HepG2 (cell line): ENCODE results near the gene ZNF546. TPM values are rescaled to one million over a fixed set of nuclear protein-coding genes. Genes with fewer than 3 reads are reported as not detected.

Source experiments
- AGO2 ChIP-seq: fragments of 200-400 bp; formaldehyde crosslinking; optimal IDR thresholded peaks from 2 replicates; pipeline ENCODE3; 2017; ENCODE audit warnings: mild to moderate bottlenecking, low read depth, low read length, moderate library complexity
- BORCS8-MEF2B ChIP-seq: sonication (generic); formaldehyde crosslinking; IDR thresholded peaks from 2 replicates; pipeline ENCODE4 v1.8.0; 2022; ENCODE audit warnings: mild to moderate bottlenecking, missing genetic modification reagents
- DRAP1 ChIP-seq: IDR thresholded peaks from 2 replicates; pipeline ENCODE4 v1.6.1; 2016; ENCODE audit warnings: missing genetic modification reagents, missing compliant biosample characterization
- HNF1A ChIP-seq, 2 experiments: sonication (generic) in 1 of 2; formaldehyde crosslinking in 1 of 2; IDR thresholded peaks; 2 replicates each; pipeline versions ENCODE4 v1.4.0 to v1.6.1; 2016 to 2020; ENCODE audit warnings: borderline replicate concordance in 1 of 2, low read depth in 1 of 2, mild to moderate bottlenecking in 1 of 2, missing genetic modification reagents in 1 of 2
- PAF1 ChIP-seq: IDR thresholded peaks from 2 replicates; pipeline ENCODE4 v1.6.1; 2016; ENCODE audit warnings: missing genetic modification reagents, missing compliant biosample characterization
- SNAI1 ChIP-seq: sonication (generic); formaldehyde crosslinking; IDR thresholded peaks from 2 replicates; pipeline ENCODE4 v1.5.0; 2020; ENCODE audit warnings: mild to moderate bottlenecking, missing genetic modification reagents, borderline replicate concordance
- TGIF2 ChIP-seq: IDR thresholded peaks from 2 replicates; pipeline ENCODE4 v1.6.1; 2016; ENCODE audit warnings: control low read depth, missing compliant biosample characterization
- TRIM24 ChIP-seq: sonication (generic); formaldehyde crosslinking; IDR thresholded peaks from 2 replicates; pipeline ENCODE4 v1.8.0; 2022; ENCODE audit warnings: mild to moderate bottlenecking, missing genetic modification reagents
- ZBTB14 ChIP-seq: sonication (generic); formaldehyde crosslinking; IDR thresholded peaks from 2 replicates; pipeline ENCODE4 v1.4.0; 2020; ENCODE audit warnings: missing genetic modification reagents
- ZBTB34 ChIP-seq: sonication (generic); formaldehyde crosslinking; IDR thresholded peaks from 2 replicates; pipeline ENCODE4 v1.8.0; 2022; ENCODE audit warnings: mild to moderate bottlenecking, missing genetic modification reagents
- ZBTB7A ChIP-seq: sonication (generic); formaldehyde crosslinking; IDR thresholded peaks from 2 replicates; pipeline ENCODE4 v1.8.0; 2022; ENCODE audit warnings: mild to moderate bottlenecking, missing genetic modification reagents
- ZNF570 ChIP-seq: sonication (generic); formaldehyde crosslinking; IDR thresholded peaks from 2 replicates; pipeline ENCODE4 v1.4.0; 2020; ENCODE audit warnings: mild to moderate bottlenecking, missing genetic modification reagents, borderline replicate concordance
- ZNF687 ChIP-seq: sonication (generic); formaldehyde crosslinking; IDR thresholded peaks from 2 replicates; pipeline ENCODE4 v1.5.1; 2020; ENCODE audit warnings: mild to moderate bottlenecking, missing genetic modification reagents, moderate library complexity
- ZNF768 ChIP-seq: sonication (generic); formaldehyde crosslinking; IDR thresholded peaks from 2 replicates; pipeline ENCODE4 v1.4.0; 2020; ENCODE audit warnings: missing genetic modification reagents
- ZNF773 ChIP-seq: sonication (generic); formaldehyde crosslinking; IDR thresholded peaks from 2 replicates; pipeline ENCODE4 v1.4.0; 2020; ENCODE audit warnings: missing genetic modification reagents, borderline replicate concordance
- ZNF792 ChIP-seq: IDR thresholded peaks from 2 replicates; pipeline ENCODE4 v1.6.1; 2016
- ZNF883 ChIP-seq: sonication (generic); formaldehyde crosslinking; IDR thresholded peaks from 2 replicates; pipeline ENCODE4 v1.5.1; 2020; ENCODE audit warnings: mild to moderate bottlenecking, missing genetic modification reagents; ENCODE audit errors: not compliant biosample characterization
- polyA plus RNA-seq, 8 experiments: library from polyadenylated mRNA; depleted of rRNA in 3 of 8; stranded (reverse) in 7 of 8; unstranded in 1 of 8; fragments of >200 nt; fragmentation: Illumina TruSeq in 4 of 8; extraction: Trizol in 4 of 8; gene quantifications; 2 replicates each; pipeline versions ENCODE4 v1.2.1 to v1.2.3, GENCODE V29; 2011 to 2016; ENCODE audit warnings: low read depth in 4 of 8, missing spikeins in 1 of 8, mixed read lengths in 1 of 8; ENCODE audit not compliant: insufficient read depth in 1 of 8
- total RNA-seq, 5 experiments: library from RNA; depleted of rRNA; stranded (reverse); fragments of >200 nt; fragmentation: Illumina TruSeq; extraction: Trizol; gene quantifications; 2 replicates each; pipeline ENCODE4 v1.2.3, GENCODE V29; 2016; ENCODE audit warnings: low read depth in 1 of 5

Gene ZNF546
- total and polyA plus RNA-seq, 2 of the 13 experiments (the other 11 are each of a cell fraction or from before 2014, with no cell fraction given), result 2.2 to 4.1 TPM

- TF ChIP-seq ZNF687 (CRISPR knock-in tag) (peak; percentile 99), SNAI1 (CRISPR knock-in tag) (no peak), TGIF2 (CRISPR knock-in tag) (no peak; the same call in 1 of the 2 replicates), ZNF773 (peak; percentile 43; the same call in 1 of the 2 replicates), PAF1 (CRISPR knock-in tag) (no peak), ZBTB14 (CRISPR knock-in tag) (peak; percentile 61), ZNF570 (CRISPR knock-in tag) (no peak), ZNF792 (CRISPR knock-in tag) (peak; percentile 85), HNF1A (IDR thresholded peaks at IDR 0.05; ENCODE audit: low read depth) (peak; percentile 22; the same call in 1 of the 2 replicates), HNF1A (CRISPR knock-in tag; IDR thresholded peaks at IDR 0.05; ENCODE audit: borderline replicate concordance) (peak; percentile 73; the same call in 1 of the 2 replicates), ZNF768 (CRISPR knock-in tag) (peak; percentile 59; the same call in 1 of the 2 replicates), ZBTB34 (CRISPR knock-in tag) (no peak), AGO2 (peak; percentile 51), ZNF883 (CRISPR knock-in tag) (no peak), DRAP1 (CRISPR knock-in tag) (peak; percentile 82), ZBTB7A (CRISPR knock-in tag) (no peak), BORCS8-MEF2B (CRISPR knock-in tag) (peak; percentile 81; the same call in 1 of the 2 replicates), TRIM24 (CRISPR knock-in tag) (no peak)
Measured at GRCh38 chr19:39970675-39971379, 26.0 kb upstream of the ZNF546 start, which contains the start of gene PSMC4 (continued).
